ENCODE results near the gene UBE2J2. TPM values are rescaled to one million over a fixed set of nuclear protein-coding genes. Genes with fewer than 3 reads are reported as not detected.

UBE2J2 gene
- polyA plus RNA-seq, 1 of the 3 experiments (the other 2 are of a cell fraction), result 47.5 TPM

- POLR2A ChIA-PET, result no interaction called here
- H4K20me1 ChIP-seq (ENCODE audit: insufficient read depth), result no peaks in the 10 kb centered on the region
- no peaks in the 10 kb centered on the region for H3K9me3 ChIP-seq
- TF ChIP-seq GATA2 (CRISPR knock-in tag; IDR thresholded peaks at IDR 0.05) (no peak), RCOR1 (IDR thresholded peaks at IDR 0.05; ENCODE audit: low read length) (no peak), RAD21 (IDR thresholded peaks at IDR 0.05; ENCODE audit: low read length) (no peak), EP300 (IDR thresholded peaks at IDR 0.05; ENCODE audit: borderline replicate concordance in 1 of 2, low read depth in 1 of 2, low read length in 1 of 2) (no peak), PBX3 (IDR thresholded peaks at IDR 0.05) (no peak), IRF3 (IDR thresholded peaks at IDR 0.05; ENCODE audit: low read depth, low read length) (no peak), NFIC (IDR thresholded peaks at IDR 0.05; ENCODE audit: borderline replicate concordance) (no peak)
- H2AFZ ChIP-seq (ENCODE audit: low read depth), result no peak overlapping the region
- H3K36me3 ChIP-seq (replicated peaks in 1 of 2; ENCODE audit: control insufficient read depth in 1 of 2, insufficient read depth in 2 of 2, low read length in 1 of 2), result no peaks in the 10 kb centered on the region
- H3K4me2 ChIP-seq, result no peak overlapping the region
- H3F3A ChIP-seq (replicated peaks; ENCODE audit: insufficient read depth), result no peaks in the 10 kb centered on the region
- H3K4me3 ChIP-seq (ENCODE audit: low read depth in 2 of 2, low read length in 1 of 2), result no peak overlapping the region
- no peak overlapping the region for H3K27ac ChIP-seq (ENCODE audit: low read depth in 2 of 2, low read length in 1 of 2)
- no peak for DNase-seq
- peaks cover 0 to 9% of the 10 kb centered on the region in 2 experiments; a peak in 1 of 4 replicates for H3K4me1 ChIP-seq (ENCODE audit: control insufficient read depth in 1 of 2, insufficient read depth in 2 of 2, low read depth in 1 of 2, low read length in 1 of 2)
- no peak overlapping the region for H3K9ac ChIP-seq
- H3K27me3 ChIP-seq (ENCODE audit: insufficient read depth), result no peaks in the 10 kb centered on the region
- H3K79me2 ChIP-seq (ENCODE audit: insufficient read depth), result no peaks in the 10 kb centered on the region
- WGBS (ENCODE audit: low lambda C conversion rate), result no CpG with 5 or more reads among the region's 22 CpGs
- CTCF ChIA-PET, result interaction anchor here (0.8 to 1.9 kb wide), 4 partner anchors 10 to 253 kb away, joined by 3 to 4 read pairs (median 4); partner anchors contain the start of gene C1QTNF12
- no peaks in the 10 kb centered on the region for H3K9me2 ChIP-seq
Measured at GRCh38 chr1:1285102-1285571, 11.5 kb upstream of the UBE2J2 start.

- CTCF ChIA-PET, result interaction anchor here (0.8 to 1.7 kb wide), 5 partner anchors 8 to 252 kb away, joined by 3 to 4 read pairs (median 3); partner anchors contain the start of gene C1QTNF12
- no peak overlapping the region for H3K27ac ChIP-seq (ENCODE audit: low read depth in 2 of 2, low read length in 1 of 2)
- no peaks in the 10 kb centered on the region for H3K27me3 ChIP-seq (ENCODE audit: insufficient read depth)
- no peak overlapping the region for H3K4me2 ChIP-seq
- H3K9ac ChIP-seq, result no peak overlapping the region
- H2AFZ ChIP-seq (ENCODE audit: low read depth), result no peak overlapping the region
- POLR2A ChIA-PET, result no interaction called here
- no peaks in the 10 kb centered on the region for H4K20me1 ChIP-seq (ENCODE audit: insufficient read depth)
- peak; percentile 50 for DNase-seq
- H3K4me3 ChIP-seq (ENCODE audit: low read depth in 2 of 2, low read length in 1 of 2), result no peak overlapping the region
- WGBS (ENCODE audit: low lambda C conversion rate), result 82% methylated on average over 8 of the region's 32 CpGs
- no peaks in the 10 kb centered on the region for H3K9me2 ChIP-seq
- H3K4me1 ChIP-seq (ENCODE audit: control insufficient read depth in 1 of 2, insufficient read depth in 2 of 2, low read depth in 1 of 2, low read length in 1 of 2), result peaks cover 0 to 9% of the 10 kb centered on the region in 2 experiments; a peak in 1 of 4 replicates
- no peaks in the 10 kb centered on the region for H3K79me2 ChIP-seq (ENCODE audit: insufficient read depth)
- H3K9me3 ChIP-seq, result no peaks in the 10 kb centered on the region
- no peaks in the 10 kb centered on the region for H3F3A ChIP-seq (replicated peaks; ENCODE audit: insufficient read depth)
- no peaks in the 10 kb centered on the region for H3K36me3 ChIP-seq (replicated peaks in 1 of 2; ENCODE audit: control insufficient read depth in 1 of 2, insufficient read depth in 2 of 2, low read length in 1 of 2)
- TF ChIP-seq RFX5 (IDR thresholded peaks at IDR 0.05; ENCODE audit: low read length) (no peak), CHD2 (IDR thresholded peaks at IDR 0.05; ENCODE audit: low read length, partially characterized antibody) (no peak), IRF3 (IDR thresholded peaks at IDR 0.05; ENCODE audit: low read depth, low read length) (no peak), NFIC (IDR thresholded peaks at IDR 0.05; ENCODE audit: borderline replicate concordance) (no peak), GATA2 (CRISPR knock-in tag; IDR thresholded peaks at IDR 0.05) (no peak), USF1 (IDR thresholded peaks at IDR 0.05; ENCODE audit: borderline replicate concordance, low read depth) (no peak), RCOR1 (IDR thresholded peaks at IDR 0.05; ENCODE audit: low read length) (no peak), ZBTB33 (IDR thresholded peaks at IDR 0.05; ENCODE audit: borderline replicate concordance, low read depth) (no peak), EZH2phosphoT487 (IDR thresholded peaks at IDR 0.05; ENCODE audit: borderline replicate concordance, low read depth) (no peak), MAX (IDR thresholded peaks at IDR 0.05; ENCODE audit: low read depth) (no peak), POLR2AphosphoS5 (IDR thresholded peaks at IDR 0.05; ENCODE audit: low read depth, low read length) (no peak), TCF12 (IDR thresholded peaks at IDR 0.05) (no peak), SIN3A (IDR thresholded peaks at IDR 0.05; ENCODE audit: borderline replicate concordance, low read depth, low read length) (no peak), FOSL2 (IDR thresholded peaks at IDR 0.05; ENCODE audit: borderline replicate concordance, low read depth) (no peak)
Measured at GRCh38 chr1:1284221-1285101, 10.8 kb upstream of the UBE2J2 start.

Measured in SK-N-SH (cell line).